Measurements from ENCODE around the gene TOGARAM1.

Gene TOGARAM1

DNA sequence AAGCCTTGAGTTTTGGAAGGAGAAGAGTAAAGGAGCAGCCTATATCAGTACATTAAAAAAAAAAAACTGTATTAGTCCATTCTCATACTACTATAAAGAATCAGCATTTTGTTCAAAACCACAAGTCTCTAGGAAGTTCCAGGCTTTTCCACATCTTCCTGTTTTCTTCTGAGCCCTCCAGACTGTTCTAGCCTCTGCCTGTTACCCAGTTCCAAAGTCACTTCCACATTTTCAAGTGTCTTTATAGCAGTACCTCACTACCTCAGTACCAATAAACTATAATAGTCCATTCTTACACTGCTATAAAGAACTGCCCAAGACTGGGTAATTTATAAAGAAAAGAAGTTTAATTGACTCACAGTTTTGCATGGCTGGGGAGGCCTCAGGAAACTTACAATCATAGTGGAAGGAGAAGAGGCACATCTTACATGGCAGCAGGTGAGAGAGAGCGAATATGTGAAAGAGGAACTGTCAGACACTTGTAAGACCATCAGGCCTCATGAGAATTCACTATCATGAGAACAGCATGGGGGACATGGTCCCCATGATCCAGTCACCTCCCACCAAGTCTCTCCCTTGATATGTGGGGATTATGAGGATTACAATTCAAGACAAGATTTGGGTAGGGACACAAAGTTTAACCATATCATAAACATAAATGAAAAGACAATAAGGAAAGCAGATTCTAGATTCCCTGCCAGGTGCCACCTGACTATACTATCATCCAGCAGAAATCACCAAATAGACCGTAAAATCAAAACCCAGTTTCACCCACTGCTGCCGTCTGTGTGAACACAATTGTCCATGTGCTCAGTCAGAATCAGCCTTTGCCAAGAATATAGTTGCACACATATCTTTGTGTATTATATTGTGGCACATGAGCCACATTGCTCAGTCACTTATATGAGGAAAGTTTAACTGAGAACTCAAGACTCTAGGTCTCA, 27.8 kb downstream of the TOGARAM1 start:
- Histone ChIP-seq H3K27me3 (ENCODE audit: control insufficient read depth in 1 of 2, insufficient read depth in 2 of 2, low read length in 2 of 2) (no peaks in the 10 kb centered on the region), H3K9ac (ENCODE audit: low read length) (no peak overlapping the region), H3K27ac (ENCODE audit: low read depth, low read length) (no peak overlapping the region), H3K9me3 (ENCODE audit: low read length) (no peaks in the 10 kb centered on the region), H3K36me3 (ENCODE audit: insufficient read depth, low read length) (no peaks in the 10 kb centered on the region), H3K4me3 (ENCODE audit: low read depth in 1 of 2, low read length in 2 of 2) (no peak overlapping the region), H3K4me1 (ENCODE audit: insufficient read depth, low read length) (no peaks in the 10 kb centered on the region)

DNA sequence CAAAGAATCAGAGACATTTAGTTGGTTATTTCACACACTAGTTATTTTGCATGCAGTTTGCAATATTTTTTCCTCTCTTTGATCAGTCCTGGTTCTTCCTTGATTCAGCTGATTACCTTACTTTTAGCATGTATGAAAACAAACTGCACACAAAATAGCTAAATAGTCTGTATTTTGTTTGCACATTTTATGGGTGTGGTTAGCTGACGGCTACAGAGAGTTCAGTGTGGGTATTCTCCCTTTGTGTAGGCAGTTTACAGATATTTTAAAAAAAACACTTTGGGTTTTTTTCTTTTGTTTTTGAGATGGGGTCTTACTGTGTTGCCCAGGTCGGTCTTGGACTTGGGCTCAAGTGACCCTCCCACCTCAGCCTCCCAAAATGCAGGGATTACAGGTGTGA, 28.5 kb downstream of the TOGARAM1 start:
- no peak overlapping the region for H3K27ac ChIP-seq (ENCODE audit: low read depth, low read length)

DNA sequence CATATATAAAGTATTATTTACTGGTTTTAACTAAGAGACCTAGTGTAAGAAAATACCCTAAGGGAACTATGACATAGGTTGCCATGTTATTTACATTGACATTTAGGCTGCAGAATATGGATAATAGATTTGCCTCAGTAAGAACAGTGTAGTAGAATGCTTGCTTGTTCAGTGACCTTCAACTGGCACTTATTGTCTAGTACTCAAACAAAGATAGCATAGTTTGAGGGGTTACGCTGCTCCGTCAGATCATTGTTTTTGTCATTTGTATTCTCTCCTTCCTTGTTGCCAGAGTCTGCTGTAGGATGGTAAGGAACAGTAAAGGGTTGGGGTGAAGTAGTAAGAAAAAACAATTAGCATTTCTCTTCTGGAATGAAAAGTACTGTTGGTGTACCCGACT, 33.2 kb downstream of the TOGARAM1 start:
- Histone ChIP-seq H3K4me3 (ENCODE audit: low read depth in 1 of 2, low read length in 2 of 2) (no peak overlapping the region), H3K9ac (ENCODE audit: low read length) (no peak overlapping the region), H3K4me1 (ENCODE audit: insufficient read depth, low read length) (no peaks in the 10 kb centered on the region), H3K27ac (ENCODE audit: low read depth, low read length) (no peak overlapping the region), H3K9me3 (ENCODE audit: low read length) (no peaks in the 10 kb centered on the region), H3K27me3 (ENCODE audit: control insufficient read depth in 1 of 2, insufficient read depth in 2 of 2, low read length in 2 of 2) (no peaks in the 10 kb centered on the region), H3K36me3 (ENCODE audit: insufficient read depth, low read length) (peaks cover under 1% of the 10 kb centered on the region)

More for the DNA sequence above, 28.5 kb downstream of the TOGARAM1 start:
- no peaks in the 10 kb centered on the region for H3K9me3 ChIP-seq (ENCODE audit: low read length)
- no peaks in the 10 kb centered on the region for H3K36me3 ChIP-seq (ENCODE audit: insufficient read depth, low read length)
- H3K4me3 ChIP-seq (ENCODE audit: low read depth in 1 of 2, low read length in 2 of 2): no peak overlapping the region
- no peaks in the 10 kb centered on the region for H3K4me1 ChIP-seq (ENCODE audit: insufficient read depth, low read length)
- H3K9ac ChIP-seq (ENCODE audit: low read length): no peak overlapping the region
- H3K27me3 ChIP-seq (ENCODE audit: control insufficient read depth in 1 of 2, insufficient read depth in 2 of 2, low read length in 2 of 2): no peaks in the 10 kb centered on the region

DNA sequence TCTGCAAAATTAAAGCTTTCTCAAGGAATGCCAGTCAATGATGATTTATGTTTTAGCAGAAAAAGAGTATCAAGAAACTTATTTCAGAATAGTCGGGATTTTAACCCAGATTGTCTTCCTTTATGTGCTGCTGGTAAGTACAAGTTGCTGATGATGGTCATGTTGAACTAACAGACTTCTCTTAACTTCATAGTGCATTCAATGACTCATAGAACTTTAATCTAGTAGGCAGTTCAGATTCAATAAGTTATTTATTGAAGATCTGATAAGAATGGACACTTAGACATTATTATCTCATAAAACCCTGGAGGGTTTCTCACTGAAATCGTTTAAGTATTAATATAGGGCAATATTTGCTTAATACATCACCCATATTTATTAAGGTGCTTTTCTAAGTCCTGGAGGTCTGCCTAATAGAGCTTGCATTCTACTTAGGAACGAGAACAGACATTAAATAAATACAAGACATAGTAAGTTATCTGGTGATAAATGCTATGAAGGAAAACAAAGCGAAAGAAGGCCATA, 33.8 kb downstream of the TOGARAM1 start:
- H3K4me1 ChIP-seq (ENCODE audit: insufficient read depth, low read length): no peaks in the 10 kb centered on the region
- H3K27ac ChIP-seq (ENCODE audit: low read depth, low read length): no peak overlapping the region
- H3K27me3 ChIP-seq (ENCODE audit: control insufficient read depth in 1 of 2, insufficient read depth in 2 of 2, low read length in 2 of 2): no peaks in the 10 kb centered on the region
- H3K9ac ChIP-seq (ENCODE audit: low read length): no peak overlapping the region
- H3K4me3 ChIP-seq (ENCODE audit: low read depth in 1 of 2, low read length in 2 of 2): no peak overlapping the region
- peaks cover 4% of the 10 kb centered on the region for H3K36me3 ChIP-seq (ENCODE audit: insufficient read depth, low read length)
- H3K9me3 ChIP-seq (ENCODE audit: low read length): no peaks in the 10 kb centered on the region

DNA sequence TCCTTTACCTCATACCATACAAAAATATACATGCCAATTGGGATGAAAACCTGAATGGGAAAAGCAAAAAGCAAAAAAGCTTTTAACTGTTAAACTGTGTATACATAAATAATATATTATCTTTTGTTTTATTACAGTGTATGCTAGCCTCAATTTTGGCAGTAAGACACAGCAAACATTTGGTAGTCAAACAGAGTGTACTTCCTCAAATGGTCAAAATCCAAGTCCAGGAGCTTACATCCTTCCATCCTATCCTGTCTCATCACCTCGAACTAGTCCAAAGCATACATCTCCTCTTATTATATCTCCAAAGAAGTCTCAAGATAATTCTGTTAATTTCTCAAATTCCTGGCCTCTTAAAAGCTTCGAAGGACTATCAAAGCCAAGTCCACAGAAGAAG, 41.9 kb downstream of the TOGARAM1 start:
- Histone ChIP-seq H3K27ac (ENCODE audit: low read depth, low read length) (no peak overlapping the region), H3K4me1 (ENCODE audit: insufficient read depth, low read length) (no peaks in the 10 kb centered on the region), H3K9ac (ENCODE audit: low read length) (no peak overlapping the region), H3K9me3 (ENCODE audit: low read length) (no peaks in the 10 kb centered on the region), H3K27me3 (ENCODE audit: control insufficient read depth in 1 of 2, insufficient read depth in 2 of 2, low read length in 2 of 2) (no peaks in the 10 kb centered on the region), H3K36me3 (ENCODE audit: insufficient read depth, low read length) (peaks cover 9% of the 10 kb centered on the region), H3K4me3 (ENCODE audit: low read depth in 1 of 2, low read length in 2 of 2) (no peak overlapping the region)

DNA sequence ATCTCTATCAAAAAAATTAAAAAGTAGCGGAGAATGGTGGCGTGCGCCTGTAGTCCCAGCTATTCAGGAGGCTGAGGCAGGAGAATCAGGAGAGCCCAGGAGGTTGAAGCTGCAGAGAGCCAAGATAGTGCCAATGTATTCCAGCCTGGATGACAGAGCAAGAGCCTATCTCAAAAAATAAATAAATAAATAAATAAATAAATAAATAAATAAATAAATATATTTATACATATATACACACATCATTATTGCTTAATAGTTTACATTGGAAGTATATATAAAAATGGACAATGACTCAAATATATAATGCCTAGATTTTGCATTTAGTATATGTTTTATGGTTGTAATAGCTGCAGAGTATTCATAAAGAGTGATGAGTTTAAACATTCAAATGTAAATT, 53.1 kb downstream of the TOGARAM1 start:
- Histone ChIP-seq H3K27me3 (ENCODE audit: control insufficient read depth in 1 of 2, insufficient read depth in 2 of 2, low read length in 2 of 2) (no peaks in the 10 kb centered on the region), H3K9ac (ENCODE audit: low read length) (no peak overlapping the region), H3K9me3 (ENCODE audit: low read length) (no peaks in the 10 kb centered on the region), H3K27ac (ENCODE audit: low read depth, low read length) (no peak overlapping the region), H3K4me1 (ENCODE audit: insufficient read depth, low read length) (no peaks in the 10 kb centered on the region), H3K36me3 (ENCODE audit: insufficient read depth, low read length) (peaks cover 21% of the 10 kb centered on the region), H3K4me3 (ENCODE audit: low read depth in 1 of 2, low read length in 2 of 2) (no peak overlapping the region)

DNA sequence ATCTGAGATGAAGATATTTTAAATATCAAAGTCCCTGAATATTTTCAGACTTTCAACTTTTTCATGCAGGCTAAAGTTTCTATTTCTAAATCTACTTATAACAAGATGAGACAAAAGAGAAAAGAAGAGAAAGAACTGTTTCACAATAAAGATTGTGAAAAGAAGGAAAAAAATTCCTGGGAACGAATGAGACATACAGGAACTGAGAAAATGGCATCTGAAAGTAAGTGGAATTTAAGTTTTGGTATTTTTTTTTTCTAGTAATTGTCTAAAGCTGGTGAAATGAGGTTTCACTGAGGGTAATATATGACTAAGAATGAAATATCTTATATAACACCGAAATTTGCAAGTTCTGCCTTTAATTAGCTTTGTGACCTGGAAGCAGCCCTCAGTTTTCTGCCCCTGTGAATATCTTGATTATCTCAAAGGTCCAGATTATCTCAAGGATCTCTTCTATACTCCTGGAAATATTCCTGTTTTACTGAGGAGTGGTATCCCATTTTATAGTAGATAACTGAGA, 66.2 kb downstream of the TOGARAM1 start:
- peaks cover 15% of the 10 kb centered on the region for H3K36me3 ChIP-seq (ENCODE audit: insufficient read depth, low read length)
- H3K27ac ChIP-seq (ENCODE audit: low read depth, low read length): no peak overlapping the region

GRCh38 chr14:45034730-45035129, 72.7 kb downstream of the TOGARAM1 start:
- no peak overlapping the region for H3K4me3 ChIP-seq (ENCODE audit: low read depth in 1 of 2, low read length in 2 of 2)
- peaks cover 37% of the 10 kb centered on the region for H3K36me3 ChIP-seq (ENCODE audit: insufficient read depth, low read length)
- no peak overlapping the region for H3K9ac ChIP-seq (ENCODE audit: low read length)
- H3K27ac ChIP-seq (ENCODE audit: low read depth, low read length): no peak overlapping the region
- no peaks in the 10 kb centered on the region for H3K27me3 ChIP-seq (ENCODE audit: control insufficient read depth in 1 of 2, insufficient read depth in 2 of 2, low read length in 2 of 2)
- no peaks in the 10 kb centered on the region for H3K9me3 ChIP-seq (ENCODE audit: low read length)
- H3K4me1 ChIP-seq (ENCODE audit: insufficient read depth, low read length): no peaks in the 10 kb centered on the region

More for the DNA sequence above, 66.2 kb downstream of the TOGARAM1 start:
- H3K9me3 ChIP-seq (ENCODE audit: low read length): no peaks in the 10 kb centered on the region
- no peak overlapping the region for H3K9ac ChIP-seq (ENCODE audit: low read length)
- no peaks in the 10 kb centered on the region for H3K27me3 ChIP-seq (ENCODE audit: control insufficient read depth in 1 of 2, insufficient read depth in 2 of 2, low read length in 2 of 2)
- H3K4me3 ChIP-seq (ENCODE audit: low read depth in 1 of 2, low read length in 2 of 2): no peak overlapping the region
- H3K4me1 ChIP-seq (ENCODE audit: insufficient read depth, low read length): no peaks in the 10 kb centered on the region

DNA sequence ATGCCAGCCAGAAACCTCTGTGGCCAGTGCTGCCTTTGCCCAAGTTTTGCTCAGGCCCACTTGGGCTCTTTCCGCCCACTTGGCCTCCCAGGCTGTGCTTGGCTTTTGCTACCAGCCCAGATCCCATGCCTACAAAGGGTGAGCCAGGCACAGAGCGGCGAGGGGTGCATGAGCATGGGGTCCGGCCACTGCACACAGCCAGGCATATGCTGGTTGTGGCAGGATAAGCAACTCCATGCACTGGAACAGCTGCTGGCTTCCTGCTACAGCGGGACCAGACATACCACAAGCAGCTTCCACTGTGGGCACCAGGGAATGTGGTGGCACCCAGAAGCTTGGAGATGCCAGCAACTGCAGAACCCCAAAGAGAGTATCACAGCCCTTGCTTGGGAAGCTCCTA, 76.3 kb downstream of the TOGARAM1 start:
- Histone ChIP-seq H3K27me3 (ENCODE audit: control insufficient read depth in 1 of 2, insufficient read depth in 2 of 2, low read length in 2 of 2) (no peaks in the 10 kb centered on the region), H3K9me3 (ENCODE audit: low read length) (no peaks in the 10 kb centered on the region), H3K4me1 (ENCODE audit: insufficient read depth, low read length) (no peaks in the 10 kb centered on the region), H3K4me3 (ENCODE audit: low read depth in 1 of 2, low read length in 2 of 2) (no peak overlapping the region), H3K27ac (ENCODE audit: low read depth, low read length) (no peak overlapping the region), H3K9ac (ENCODE audit: low read length) (no peak overlapping the region), H3K36me3 (ENCODE audit: insufficient read depth, low read length) (peaks cover 22% of the 10 kb centered on the region)

GRCh38 chr14:45038865-45039264, 76.9 kb downstream of the TOGARAM1 start:
- Histone ChIP-seq H3K9me3 (ENCODE audit: low read length) (no peaks in the 10 kb centered on the region), H3K27ac (ENCODE audit: low read depth, low read length) (no peak overlapping the region), H3K4me3 (ENCODE audit: low read depth in 1 of 2, low read length in 2 of 2) (no peak overlapping the region), H3K4me1 (ENCODE audit: insufficient read depth, low read length) (no peaks in the 10 kb centered on the region), H3K36me3 (ENCODE audit: insufficient read depth, low read length) (peaks cover 19% of the 10 kb centered on the region), H3K9ac (ENCODE audit: low read length) (no peak overlapping the region), H3K27me3 (ENCODE audit: control insufficient read depth in 1 of 2, insufficient read depth in 2 of 2, low read length in 2 of 2) (no peaks in the 10 kb centered on the region)

- H3K4me3 ChIP-seq (ENCODE audit: low read depth in 1 of 2, low read length in 2 of 2): no peak overlapping the region
- no peak overlapping the region for H3K27ac ChIP-seq (ENCODE audit: low read depth, low read length)
- no peaks in the 10 kb centered on the region for H3K27me3 ChIP-seq (ENCODE audit: control insufficient read depth in 1 of 2, insufficient read depth in 2 of 2, low read length in 2 of 2)
- H3K36me3 ChIP-seq (ENCODE audit: insufficient read depth, low read length): peaks cover 19% of the 10 kb centered on the region
- H3K9ac ChIP-seq (ENCODE audit: low read length): no peak overlapping the region
- H3K9me3 ChIP-seq (ENCODE audit: low read length): no peaks in the 10 kb centered on the region
- H3K4me1 ChIP-seq (ENCODE audit: insufficient read depth, low read length): no peaks in the 10 kb centered on the region
These were observed 77.4 kb downstream of the TOGARAM1 start for GRCh38 chr14:45039390-45039789.
